GM12875 (cell line): ENCODE results near the gene ST6GALNAC3.
A peak's percentile ranks its signal among the peaks of the same experiment; 100 is the strongest.

ENCODE experiments used
- H3K4me3 ChIP-seq: one replicate; pipeline ENCODE4 v1.5.1; 2011; ENCODE audit warnings: low read depth, low read length, control low read depth
- TF ChIP-seq, protein P1 (sequence below): IDR thresholded peaks from 2 replicates; pipeline ENCODE4 v1.5.1; 2011; ENCODE audit warnings: low read depth, mild to moderate bottlenecking, control low read depth, inconsistent platforms, low read length, moderate library complexity, borderline replicate concordance; ENCODE audit not compliant: insufficient read depth

Gene ST6GALNAC3

DNA sequence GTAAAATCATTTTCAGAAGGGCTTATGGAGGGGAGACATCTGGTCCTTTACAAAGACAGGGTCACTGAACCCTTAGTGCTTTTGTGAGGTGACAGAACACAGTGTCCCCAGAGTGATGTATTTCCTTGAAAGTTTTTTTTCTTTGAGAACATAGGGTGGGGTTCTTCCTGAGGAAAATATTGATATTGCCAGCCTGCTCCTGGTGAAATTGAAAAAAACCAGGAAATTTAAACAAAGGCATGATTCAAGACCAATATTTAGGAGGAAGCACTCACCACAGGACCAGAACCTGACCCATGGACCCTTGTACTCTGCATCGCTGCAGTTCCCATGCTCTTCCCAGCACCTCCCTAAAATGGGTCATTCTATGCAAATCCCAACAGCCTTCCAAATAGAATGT lies 63.7 kb downstream of the ST6GALNAC3 start:
- H3K4me3 ChIP-seq: no peak overlapping the region
- TF ChIP-seq, protein P1, sequence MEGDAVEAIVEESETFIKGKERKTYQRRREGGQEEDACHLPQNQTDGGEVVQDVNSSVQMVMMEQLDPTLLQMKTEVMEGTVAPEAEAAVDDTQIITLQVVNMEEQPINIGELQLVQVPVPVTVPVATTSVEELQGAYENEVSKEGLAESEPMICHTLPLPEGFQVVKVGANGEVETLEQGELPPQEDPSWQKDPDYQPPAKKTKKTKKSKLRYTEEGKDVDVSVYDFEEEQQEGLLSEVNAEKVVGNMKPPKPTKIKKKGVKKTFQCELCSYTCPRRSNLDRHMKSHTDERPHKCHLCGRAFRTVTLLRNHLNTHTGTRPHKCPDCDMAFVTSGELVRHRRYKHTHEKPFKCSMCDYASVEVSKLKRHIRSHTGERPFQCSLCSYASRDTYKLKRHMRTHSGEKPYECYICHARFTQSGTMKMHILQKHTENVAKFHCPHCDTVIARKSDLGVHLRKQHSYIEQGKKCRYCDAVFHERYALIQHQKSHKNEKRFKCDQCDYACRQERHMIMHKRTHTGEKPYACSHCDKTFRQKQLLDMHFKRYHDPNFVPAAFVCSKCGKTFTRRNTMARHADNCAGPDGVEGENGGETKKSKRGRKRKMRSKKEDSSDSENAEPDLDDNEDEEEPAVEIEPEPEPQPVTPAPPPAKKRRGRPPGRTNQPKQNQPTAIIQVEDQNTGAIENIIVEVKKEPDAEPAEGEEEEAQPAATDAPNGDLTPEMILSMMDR: no peak

GRCh38 chr1:76140227-76140626 lies 65.7 kb downstream of the ST6GALNAC3 start:
- H3K4me3 ChIP-seq: no peak overlapping the region
- TF ChIP-seq, protein P1: peak; percentile 14; the same call in 1 of the 2 replicates

DNA sequence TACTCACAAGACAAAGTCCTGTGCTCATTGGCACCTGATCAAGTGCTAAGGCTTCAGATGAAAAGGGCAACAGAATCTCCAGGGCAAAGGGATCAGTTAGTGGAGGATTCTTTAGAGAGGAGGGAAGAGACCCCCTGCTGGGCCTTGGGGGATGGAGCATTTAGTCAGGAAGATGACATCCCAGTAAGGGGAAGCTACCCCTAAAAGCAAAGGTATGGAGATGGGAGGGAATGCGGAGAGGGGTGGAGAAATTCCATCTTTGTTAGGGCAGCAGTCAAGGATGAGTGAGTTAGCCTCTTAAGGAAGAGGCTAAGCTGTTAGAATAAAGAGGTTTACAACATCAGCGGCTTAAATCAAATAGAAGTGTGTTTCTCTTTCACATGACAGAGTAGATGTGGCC lies 67.4 kb downstream of the ST6GALNAC3 start:
- TF ChIP-seq, protein P1: no peak
- no peak overlapping the region for H3K4me3 ChIP-seq

- TF ChIP-seq, protein P1: no peak
- H3K4me3 ChIP-seq: no peak overlapping the region
Measured at GRCh38 chr1:76142771-76143540, 68.4 kb downstream of the ST6GALNAC3 start.

DNA sequence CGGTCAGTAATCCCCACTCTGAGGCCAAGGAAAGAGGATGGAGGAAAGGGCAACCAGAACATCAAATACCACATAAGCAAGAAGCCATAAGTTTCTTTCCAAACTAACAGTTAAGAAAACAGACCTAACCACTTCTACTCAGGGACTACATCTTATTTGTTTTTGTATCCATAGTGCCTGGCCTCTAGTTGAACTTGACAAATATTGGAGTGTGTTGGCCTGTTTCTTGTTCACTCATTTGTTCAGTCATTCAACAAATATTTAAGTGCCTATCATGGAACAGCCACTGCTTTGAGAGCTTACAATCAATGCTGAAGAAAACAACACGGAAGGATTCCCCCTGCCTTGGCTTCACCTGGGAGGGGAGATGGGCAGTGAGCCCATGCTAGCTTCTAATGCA lies 69.7 kb downstream of the ST6GALNAC3 start:
- H3K4me3 ChIP-seq: no peak overlapping the region
- TF ChIP-seq, protein P1: no peak

DNA sequence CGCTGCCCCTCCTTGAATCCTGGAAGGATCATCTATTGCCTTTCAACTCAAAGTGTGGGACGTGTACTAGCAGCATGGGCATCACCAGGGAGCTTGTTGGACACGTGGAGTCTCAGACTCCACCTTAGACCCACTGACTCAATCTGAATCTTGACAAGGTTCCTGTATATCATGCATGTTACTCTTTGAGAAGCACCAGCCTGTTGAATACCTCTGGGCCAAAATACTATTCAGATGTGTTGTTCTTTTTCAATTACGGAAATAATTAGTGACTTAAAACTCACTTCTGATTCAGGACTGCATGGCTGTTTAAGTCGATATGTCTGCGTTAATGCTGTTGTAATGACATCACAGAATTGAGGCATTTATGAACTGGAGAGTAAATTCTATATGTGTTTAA lies 70.8 kb downstream of the ST6GALNAC3 start:
- TF ChIP-seq, protein P1: no peak
- no peak overlapping the region for H3K4me3 ChIP-seq

DNA sequence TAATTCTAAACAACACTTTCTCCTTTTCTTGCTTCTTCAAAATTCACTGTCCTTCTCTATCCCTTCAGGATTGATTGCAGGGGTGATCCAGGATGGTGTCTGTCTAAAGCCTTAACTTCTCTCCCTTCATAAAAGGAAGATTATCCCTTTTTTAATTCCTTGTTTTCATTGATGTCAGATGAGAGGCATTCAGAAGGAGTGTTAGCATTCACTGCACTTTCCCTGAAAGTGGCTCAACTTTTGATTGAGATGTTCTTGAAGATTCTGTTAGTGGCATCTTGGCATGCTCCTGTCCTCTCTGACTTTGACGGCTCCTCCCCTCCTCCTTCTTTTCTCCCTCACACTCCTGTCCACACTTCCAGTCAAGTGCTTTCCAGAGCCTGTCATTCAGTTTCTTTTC lies 71.6 kb downstream of the ST6GALNAC3 start:
- H3K4me3 ChIP-seq: no peak overlapping the region
- TF ChIP-seq, protein P1: no peak
